Measurements from ENCODE around the gene CXorf66.
"Not testable (repeated sequence)": the region's sequence is repeated elsewhere in the genome, so short reads cannot be mapped to it uniquely, and the experiment has no call there.

CXorf66 gene

GRCh38 chrX:139929876-139930275, 35.4 kb downstream of the CXorf66 start:
- no peak for DNase-seq (ENCODE audit: low read depth)

- no peak for DNase-seq (ENCODE audit: low read depth)
Measured at GRCh38 chrX:139924696-139925095, 40.6 kb downstream of the CXorf66 start.

- peak; percentile 26 for DNase-seq (ENCODE audit: low read depth)
Measured at GRCh38 chrX:139924069-139924695, 41.1 kb downstream of the CXorf66 start.

- not testable (repeated sequence) for DNase-seq (ENCODE audit: low read depth)
Measured at GRCh38 chrX:139921142-139921541, 44.2 kb downstream of the CXorf66 start.

GRCh38 chrX:139920316-139920715, 45.0 kb downstream of the CXorf66 start:
- no peak for DNase-seq (ENCODE audit: low read depth)

GRCh38 chrX:139914421-139914820, 50.9 kb downstream of the CXorf66 start:
- DNase-seq (ENCODE audit: low read depth) = no peak

GRCh38 chrX:139909712-139910111, 55.6 kb downstream of the CXorf66 start:
- DNase-seq (ENCODE audit: low read depth) = peak; percentile 44

- DNase-seq (ENCODE audit: low read depth) = no peak
Measured at GRCh38 chrX:139907078-139907477, 58.2 kb downstream of the CXorf66 start.

- DNase-seq (ENCODE audit: low read depth) = no peak
Measured at GRCh38 chrX:139905743-139906142, 59.6 kb downstream of the CXorf66 start.
